Mucosa of descending colon (tissue), 3 donors: Measurements from ENCODE around the gene ZFP36. TPM values are rescaled to one million over a fixed set of nuclear protein-coding genes. Genes with fewer than 3 reads are reported as not detected.

Source experiments
- ATAC-seq: fragments of 200-7000 bp; cut with Tn5 transposase; one replicate; pipeline ENCODE4 v1.9.1; 2020; ENCODE audit warnings: mild to moderate bottlenecking, moderate library complexity
- DNase-seq, 3 donors: peaks; one replicate each; pipeline ENCODE4 v3.0.0-alpha.2; 2020
- H3K36me3 ChIP-seq: fragments of 200-600 bp; one replicate; pipeline ENCODE4 v1.8.0; 2021; ENCODE audit warnings: low read depth, mild to moderate bottlenecking
- H3K4me1 ChIP-seq: fragments of 200-600 bp; one replicate; pipeline ENCODE4 v1.8.0; 2021; ENCODE audit warnings: low read depth, mild to moderate bottlenecking
- H3K4me3 ChIP-seq: fragments of 200-600 bp; one replicate; pipeline ENCODE4 v1.8.0; 2021; ENCODE audit warnings: mild to moderate bottlenecking
- H3K9me3 ChIP-seq: fragments of 200-600 bp; one replicate; pipeline ENCODE4 v1.8.0; 2021; ENCODE audit warnings: mild to moderate bottlenecking
- CTCF ChIP-seq: fragments of 200-600 bp; IDR thresholded peaks from one replicate; pipeline ENCODE4 v1.8.0; 2022; ENCODE audit warnings: antibody characterized with exemption, mild to moderate bottlenecking
- intact Hi-C, 2 donors: fragments of 100-400 bp; cut with DNase I in 1 of 2; cut with micrococcal nuclease in 1 of 2; formaldehyde crosslinking; loops; one replicate each; pipeline versions ENCODE4 v1.11.0 to v1.11.1; 2022; cut with DNase I, micrococcal nuclease
- total RNA-seq, 3 donors: library from RNA; stranded (reverse); fragmentation: NEBNext Ultra II Directional in 2 of 3; extraction: Animal tissue kit (Norgen Biotek cat#: 25700) in 2 of 3; gene quantifications; one replicate each; pipeline versions ENCODE4 v1.2.1 to v1.2.4, GENCODE V29; 2021 to 2023
- donor health status: DM: no; HTN: no; CAD: no; lungs with moderate emphysema.
- donor health status: DM: no; HTN: no; CAD: no.
- donor health status: DM: no; HTN: yes; CAD: no.

The ZFP36 gene
- total RNA-seq, 3 donors from 2014 or later, result 200 to 236 (median 235) TPM

GRCh38 chr19:39412100-39412866 is 5.6 kb downstream of the ZFP36 start, which contains the start of gene PLEKHG2:
TSS of gene PLEKHG2 (plus strand) at chr19:39412669. CDS start at chr19:39414087, 1,418 bp downstream.
- Histone ChIP-seq H3K4me1 (peaks cover 23% of the 10 kb centered on the region), H3K9me3 (no peaks in the 10 kb centered on the region), H3K4me3 (peak within 1 kb of the TSS; percentile 37), H3K36me3 (no peaks in the 10 kb centered on the region)
- DNase-seq, result peak; percentile 96 to 98 (median 97)
- peak; percentile 56 for ATAC-seq
- intact Hi-C loops, result no loop called here
- peak; percentile 79 for TF ChIP-seq CTCF

GRCh38 chr19:39412867-39413271 is 6.2 kb downstream of the ZFP36 start:
- H3K4me1 ChIP-seq, result peaks cover 23% of the 10 kb centered on the region
- DNase-seq (peak in 1 of 3 donors; percentile 62), ATAC-seq (no peak)
- H3K4me3 ChIP-seq, result peak overlapping the region; percentile 37
- H3K9me3 ChIP-seq, result no peaks in the 10 kb centered on the region
- no peak for TF ChIP-seq CTCF
- H3K36me3 ChIP-seq, result no peaks in the 10 kb centered on the region
- intact Hi-C loops, result no loop called here

GRCh38 chr19:39413272-39413910 is 6.7 kb downstream of the ZFP36 start:
- ATAC-seq (no peak), DNase-seq (peak; percentile 47 to 82 (median 66))
- intact Hi-C loops, result no loop called here
- Histone ChIP-seq H3K4me1 (peaks cover 23% of the 10 kb centered on the region), H3K4me3 (peak overlapping the region; percentile 37), H3K9me3 (no peaks in the 10 kb centered on the region), H3K36me3 (no peaks in the 10 kb centered on the region)
- TF ChIP-seq CTCF, result no peak

GRCh38 chr19:39413911-39414608 is 7.4 kb downstream of the ZFP36 start:
- no peak for ATAC-seq
- DNase-seq, result peak in 1 of 3 donors; percentile 38
- Histone ChIP-seq H3K9me3 (no peaks in the 10 kb centered on the region), H3K4me3 (no peak overlapping the region), H3K36me3 (no peaks in the 10 kb centered on the region), H3K4me1 (peaks cover 23% of the 10 kb centered on the region)
- intact Hi-C loops, result no loop called here
- TF ChIP-seq CTCF, result no peak

- Histone ChIP-seq H3K4me3 (no peak overlapping the region), H3K36me3 (no peaks in the 10 kb centered on the region), H3K4me1 (peaks cover 20% of the 10 kb centered on the region), H3K9me3 (no peaks in the 10 kb centered on the region)
- intact Hi-C loops, result no loop called here
- DNase-seq (no peak), ATAC-seq (no peak)
- no peak for TF ChIP-seq CTCF
These were observed 8.7 kb downstream of the ZFP36 start for GRCh38 chr19:39415111-39416046.
